Esophagus squamous epithelium (tissue), 4 donors: ENCODE measurements around the gene EPB41L4A.

Experiments used
- CTCF ChIP-seq, 6 experiments: fragments of 450-650 bp in 4 of 6; fragments of 200-600 bp in 2 of 6; sonication (generic) in 2 of 6; IDR thresholded peaks; one replicate each; pipeline ENCODE4 v1.5.1; 2016 to 2019; ENCODE audit warnings: antibody characterized with exemption in 6 of 6, mild to moderate bottlenecking in 4 of 6, moderate library complexity in 4 of 6
- POLR2A ChIP-seq, 4 donors: fragments of 450-650 bp; IDR thresholded peaks; one replicate each; pipeline ENCODE4 v1.6.1; 2017; ENCODE audit warnings: antibody characterized with exemption in 4 of 4, mild to moderate bottlenecking in 4 of 4, moderate library complexity in 3 of 4

- TF ChIP-seq CTCF (IDR thresholded peaks at IDR 0.05) (no peak), POLR2A (IDR thresholded peaks at IDR 0.05) (no peak)
Measured at GRCh38 chr5:112208699-112209615, 210.1 kb downstream of the EPB41L4A start.
